NCI-H2171 treated with DMSO at 0.1 percent for 48 hours (cell line): ENCODE data around the gene STK24.
"Not testable (repeated sequence)": the region's sequence is repeated elsewhere in the genome, so short reads cannot be mapped to it uniquely, and the experiment has no call there.

Experiments used
- DNase-seq: peaks from one replicate; lab custom pipeline; 2025; lab: John Stamatoyannopoulos, UW

STK24 gene

DNA sequence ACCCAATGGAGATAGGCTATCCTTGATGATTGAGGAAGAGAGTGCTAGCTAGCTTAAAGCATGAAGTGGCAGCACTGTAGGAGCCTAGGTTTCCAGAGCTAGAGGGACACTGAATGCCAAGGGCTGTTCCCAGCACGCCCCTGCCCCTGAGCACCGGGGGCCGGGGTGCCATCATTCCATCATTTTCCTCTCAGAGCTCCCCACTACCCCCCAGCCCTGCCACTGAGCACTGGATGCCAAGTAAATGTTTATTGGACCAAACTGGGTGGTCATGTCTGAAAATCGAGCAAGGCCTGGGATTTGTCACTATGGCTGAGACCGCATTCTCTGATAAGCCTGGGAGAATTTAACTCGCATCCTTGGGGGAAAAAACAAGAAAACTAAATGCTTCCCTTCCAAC is 142.8 kb downstream of the STK24 start:
- DNase-seq: no peak

DNA sequence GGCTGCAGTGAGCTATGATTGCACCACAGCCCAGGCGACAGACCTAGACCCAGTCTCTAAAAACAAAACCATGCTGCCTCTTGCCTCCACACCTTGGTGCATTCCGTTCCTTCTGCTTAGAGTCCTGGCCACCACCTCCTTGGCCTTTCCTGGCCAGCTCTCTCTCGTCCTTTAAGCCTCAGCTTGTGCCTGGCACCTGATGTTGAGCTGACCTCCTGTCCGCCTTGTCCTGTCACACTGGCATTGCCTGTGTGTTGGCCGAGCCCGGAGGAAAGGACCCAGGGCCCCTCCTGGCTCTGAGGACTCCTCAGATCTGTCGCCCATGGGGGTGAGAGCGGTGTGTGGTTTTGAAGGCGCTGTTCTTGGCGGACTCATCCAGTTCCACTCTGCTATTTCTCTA is 143.3 kb downstream of the STK24 start:
- DNase-seq: no peak

DNA sequence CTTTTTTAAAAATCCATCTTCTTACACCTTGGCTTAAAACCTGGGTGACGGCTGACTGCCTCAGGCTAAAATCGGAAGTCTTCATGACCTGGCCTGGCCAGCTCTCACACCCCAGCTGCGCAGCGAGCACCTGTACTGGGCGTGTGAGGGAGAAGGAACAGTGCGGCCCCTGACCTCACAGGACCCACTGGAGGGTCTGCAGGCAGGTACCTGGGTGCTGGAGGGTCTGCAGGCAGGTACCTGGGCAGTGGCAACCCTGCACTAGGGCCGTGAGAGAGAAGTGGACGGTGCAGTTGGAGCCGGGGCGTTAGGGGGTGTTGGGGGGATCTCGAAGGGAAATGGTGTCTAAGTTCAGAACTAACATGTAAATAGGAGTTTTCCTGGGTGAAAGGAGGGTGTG is 144.3 kb downstream of the STK24 start:
- no peak for DNase-seq

DNA sequence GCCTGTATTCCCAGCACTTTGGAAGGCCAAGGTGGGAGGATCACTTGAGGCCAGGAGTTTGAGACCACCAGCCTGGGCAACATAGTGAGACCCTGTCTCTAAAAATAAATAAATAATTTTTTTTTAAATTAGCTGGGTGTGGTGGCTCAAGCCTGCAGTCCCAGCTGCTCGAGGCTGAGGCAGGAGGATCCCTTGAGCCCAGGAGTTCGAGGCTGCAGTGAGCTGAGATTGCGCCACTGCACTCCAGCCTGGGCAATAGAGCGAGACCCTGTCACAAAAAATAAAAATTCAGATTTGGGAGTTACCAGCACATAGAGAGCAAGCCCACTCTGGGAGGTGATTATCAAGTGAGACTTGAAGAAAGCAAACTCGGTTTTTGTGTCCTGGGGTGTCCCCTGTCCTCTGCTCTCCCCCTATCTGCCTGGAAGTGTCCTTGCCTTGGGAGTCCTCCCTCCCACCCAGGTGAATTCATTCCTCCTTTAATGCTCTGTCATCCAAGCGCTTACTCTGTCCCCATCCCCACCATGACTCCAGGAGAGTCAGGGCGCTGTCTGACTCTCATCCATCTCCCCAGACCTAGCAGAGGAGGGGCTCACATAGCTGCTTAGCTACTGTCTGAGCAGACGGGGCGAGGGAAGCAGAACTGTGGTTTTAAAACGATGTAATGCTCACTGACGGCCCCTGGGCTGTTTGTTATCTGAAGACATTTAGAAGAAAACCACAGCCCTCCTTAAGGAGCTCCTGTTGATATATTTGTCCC is 146.8 kb downstream of the STK24 start:
- no peak for DNase-seq

DNA sequence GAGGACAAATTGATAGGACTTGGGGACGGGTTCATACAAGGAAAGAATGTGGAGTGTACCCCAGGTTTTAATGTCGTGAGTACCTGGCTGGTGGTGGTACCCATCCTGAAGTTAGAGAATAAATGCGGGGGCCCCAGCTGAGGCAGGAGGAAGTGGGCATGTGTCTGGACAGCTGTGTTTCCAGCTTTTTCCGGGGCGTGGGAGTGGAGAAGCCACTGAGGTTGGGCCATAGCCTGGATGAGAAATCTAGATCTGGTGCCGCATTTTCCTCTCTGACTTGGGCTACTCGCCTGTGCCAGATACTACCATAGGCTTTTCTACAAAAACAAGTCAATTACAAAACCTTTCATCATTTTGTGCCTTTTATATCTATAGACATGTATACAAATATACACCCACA is 147.4 kb downstream of the STK24 start:
- no peak for DNase-seq

DNA sequence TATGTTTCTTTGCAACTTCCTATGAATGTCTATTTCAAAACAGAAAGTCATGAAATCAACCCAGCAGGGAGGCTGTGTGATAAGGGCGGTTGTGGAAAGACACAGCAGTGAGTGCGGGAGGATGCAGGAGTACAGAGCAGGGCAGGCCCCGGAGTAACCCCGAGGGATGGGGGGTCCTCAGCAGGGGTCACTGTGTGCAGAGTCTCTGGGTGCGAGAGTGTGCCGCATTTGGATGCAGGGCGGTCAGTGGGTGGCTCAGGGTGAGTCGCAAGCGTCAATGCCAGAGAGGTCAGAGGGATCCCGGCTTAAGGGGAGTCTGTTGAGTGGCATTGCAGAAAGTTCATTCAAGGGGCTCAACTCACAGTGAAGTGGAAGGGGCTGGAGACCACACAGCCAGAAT is 147.8 kb downstream of the STK24 start:
- no peak for DNase-seq

DNA sequence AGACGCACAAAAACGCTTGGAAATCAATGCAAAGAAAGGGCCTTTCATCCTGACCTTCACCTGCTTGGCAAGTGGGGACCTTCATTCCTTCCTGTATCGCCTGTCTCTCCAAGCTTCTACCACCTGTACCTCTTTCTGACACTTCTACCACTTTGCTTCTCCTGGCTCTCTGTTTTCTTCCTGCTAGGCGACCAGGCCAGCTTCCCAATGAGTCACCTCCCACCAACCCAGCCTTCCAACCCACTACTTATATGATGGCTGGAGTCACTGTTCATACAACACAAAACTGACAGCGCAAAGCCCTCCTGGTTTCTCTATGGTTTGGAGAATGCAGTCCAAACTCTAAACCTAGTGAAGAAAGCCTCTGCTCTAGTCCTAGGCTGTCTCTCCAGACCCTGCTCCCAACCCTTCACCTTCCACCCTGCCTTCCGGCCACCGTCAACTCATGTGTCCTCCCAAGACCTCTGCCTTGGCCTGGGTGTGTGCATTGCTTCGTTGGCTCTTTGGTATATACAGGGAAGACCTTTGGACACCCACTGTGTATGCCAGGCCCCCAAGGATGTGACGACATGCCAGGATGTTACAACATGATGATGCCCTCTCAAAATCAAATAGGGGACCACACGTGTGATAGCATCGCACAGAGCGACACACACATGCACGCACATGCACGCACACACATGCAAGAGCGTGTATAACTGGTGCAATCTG is 148.5 kb downstream of the STK24 start:
- no peak for DNase-seq

DNA sequence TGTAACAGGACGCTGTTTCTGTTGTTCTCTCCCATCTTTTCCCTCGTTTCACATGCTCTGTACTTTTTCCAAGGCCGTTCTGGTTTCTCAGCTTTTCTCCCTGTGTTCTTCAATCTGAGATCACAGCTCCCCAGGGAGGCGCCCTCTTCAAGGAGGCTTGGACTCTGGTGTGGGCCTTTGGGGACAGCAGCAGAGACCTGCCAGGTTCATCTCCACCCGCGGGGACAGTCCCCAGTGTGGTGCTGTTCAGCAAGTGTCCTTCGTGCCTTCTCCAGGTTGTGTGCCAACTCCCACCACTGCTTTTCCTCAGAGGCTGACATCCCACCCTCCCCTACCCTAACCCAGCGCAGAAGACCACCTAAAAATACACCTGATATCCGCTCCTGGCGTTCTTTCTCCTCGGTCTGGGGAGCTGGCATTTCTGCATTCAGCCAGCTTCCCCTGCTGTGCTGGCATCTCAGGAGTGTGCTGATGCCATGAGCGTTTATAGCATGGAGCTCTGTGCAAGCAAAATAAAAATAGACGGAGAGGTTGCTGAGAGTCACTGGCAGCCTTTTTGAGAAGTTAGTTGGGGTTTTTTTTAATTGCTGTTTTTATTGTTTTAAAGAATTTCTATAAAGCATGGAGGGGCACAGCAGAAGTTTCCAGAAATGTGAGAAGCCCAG is 149.4 kb downstream of the STK24 start:
- DNase-seq: no peak

DNA sequence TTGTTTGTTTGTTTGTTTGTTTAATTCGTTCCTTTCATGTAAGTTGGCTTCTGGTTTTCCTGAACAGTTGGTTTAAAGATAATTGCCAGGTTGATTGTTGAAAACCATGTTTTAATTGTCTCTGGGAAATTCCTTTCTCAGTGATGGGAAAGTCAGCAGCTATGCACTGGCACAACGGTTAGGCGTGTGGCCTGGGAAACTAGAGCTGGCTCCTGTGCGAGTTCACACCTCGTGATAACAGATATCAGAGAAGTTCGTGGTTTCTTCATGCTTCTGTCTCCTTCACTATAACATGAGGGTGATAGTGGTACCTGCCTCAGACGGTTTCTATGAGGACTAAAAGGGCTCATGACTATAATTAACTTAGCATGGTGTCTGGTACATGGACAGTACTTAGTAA is 153.5 kb downstream of the STK24 start:
- DNase-seq: no peak

DNA sequence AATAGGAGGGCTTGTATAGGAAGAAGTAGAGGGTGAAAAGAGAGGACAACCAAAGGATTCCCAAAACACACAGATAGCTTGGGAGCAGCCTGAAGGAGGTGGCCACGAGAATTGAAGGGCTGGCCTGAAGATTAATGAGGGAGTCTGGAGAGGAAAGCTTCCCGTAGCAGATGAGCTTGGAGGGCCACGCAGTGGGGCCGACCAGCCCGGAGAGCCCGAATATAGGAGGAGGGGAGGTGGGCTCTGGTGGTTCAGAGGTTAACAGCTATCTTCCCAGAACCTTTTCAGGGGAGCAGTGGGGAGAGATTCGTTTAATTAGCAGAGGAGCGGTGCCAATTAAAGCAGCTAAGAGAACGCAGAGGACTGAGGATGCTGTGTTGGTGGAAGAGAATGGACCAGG is 154.9 kb downstream of the STK24 start:
- no peak for DNase-seq

DNA sequence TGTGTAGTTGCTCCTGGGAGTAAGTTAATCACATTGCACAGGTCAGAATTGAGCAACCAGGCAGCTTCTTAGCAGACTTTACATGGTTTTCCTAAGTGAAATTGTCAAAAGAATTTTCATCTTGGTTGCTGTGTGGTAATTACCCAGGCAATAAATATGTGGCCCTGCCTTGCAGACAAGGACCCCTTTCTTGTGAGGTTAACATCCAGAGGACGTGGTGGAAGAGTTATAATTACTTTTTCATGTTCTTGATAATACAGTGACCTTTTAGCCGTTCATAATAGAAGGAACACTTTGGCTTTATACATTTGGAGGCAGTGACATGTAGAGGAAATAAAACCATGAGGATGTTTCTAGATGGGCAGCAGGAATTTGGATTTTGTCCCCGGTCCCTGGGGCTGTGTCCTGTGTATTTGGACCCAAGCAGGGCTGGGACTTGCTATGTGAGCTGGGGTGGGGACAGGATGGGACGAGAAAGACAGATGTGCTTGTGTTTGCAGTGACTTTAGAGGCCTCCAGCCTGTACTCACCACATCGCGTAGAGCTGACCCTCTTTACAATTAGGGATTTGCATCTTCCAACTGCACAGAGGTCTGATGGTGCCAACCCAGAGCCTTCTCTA is 156.2 kb downstream of the STK24 start:
- DNase-seq: no peak

DNA sequence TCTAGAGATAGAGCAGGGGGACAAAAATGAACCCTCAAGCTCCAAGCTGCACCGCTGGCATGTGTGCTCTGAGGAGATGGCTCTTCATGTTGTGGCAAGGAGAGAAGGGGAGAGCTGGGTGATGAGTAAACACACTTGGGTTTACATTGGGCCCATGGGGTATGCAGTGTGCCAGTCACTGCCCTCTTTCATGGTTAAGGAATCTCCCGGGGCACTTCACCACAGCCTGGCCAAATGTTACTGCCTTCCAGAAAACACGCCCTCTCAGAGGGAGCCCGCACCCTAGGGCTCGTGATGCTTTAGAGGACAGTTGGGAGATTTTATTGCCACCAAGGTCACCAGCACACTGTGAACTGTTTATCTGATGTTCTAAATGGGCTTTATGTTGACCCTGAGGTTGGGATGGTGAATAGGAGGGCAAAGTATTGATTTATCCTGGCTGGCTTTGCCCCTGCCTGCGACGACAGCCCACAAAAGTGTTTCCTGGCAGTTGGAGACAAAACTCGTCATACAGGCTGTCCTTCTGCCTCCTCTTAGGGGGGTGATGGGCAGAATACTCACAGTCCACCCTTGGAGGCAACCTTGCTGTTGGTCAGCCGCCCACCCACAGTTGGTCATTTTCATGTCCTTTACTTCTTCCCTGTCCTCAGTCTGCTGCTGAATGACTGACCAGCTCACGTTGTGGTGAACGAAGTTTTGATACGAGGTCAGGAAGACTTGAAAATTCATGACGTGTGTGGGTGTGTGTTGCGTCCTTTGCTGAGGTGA is 156.9 kb downstream of the STK24 start:
- no peak for DNase-seq

DNA sequence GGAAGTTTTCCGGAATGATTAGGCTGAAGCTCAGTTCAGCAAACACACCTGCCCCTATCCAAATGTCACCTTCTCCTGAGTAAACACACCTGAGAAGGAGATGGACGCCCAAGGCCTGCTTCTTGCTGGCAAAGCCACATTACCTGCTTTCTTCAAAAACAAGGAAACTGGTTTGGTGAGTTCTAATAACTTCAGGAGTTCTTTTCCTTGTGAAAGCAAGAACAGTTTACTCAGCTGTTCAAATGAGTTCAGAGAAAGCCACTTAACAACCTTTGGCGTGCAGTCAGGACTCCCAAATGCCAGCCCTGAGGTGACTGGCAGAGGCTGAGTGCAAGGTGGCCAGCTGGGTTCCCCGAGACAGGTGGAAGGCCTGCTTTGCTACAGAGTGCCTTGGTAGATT is 160.5 kb downstream of the STK24 start:
- no peak for DNase-seq

DNA sequence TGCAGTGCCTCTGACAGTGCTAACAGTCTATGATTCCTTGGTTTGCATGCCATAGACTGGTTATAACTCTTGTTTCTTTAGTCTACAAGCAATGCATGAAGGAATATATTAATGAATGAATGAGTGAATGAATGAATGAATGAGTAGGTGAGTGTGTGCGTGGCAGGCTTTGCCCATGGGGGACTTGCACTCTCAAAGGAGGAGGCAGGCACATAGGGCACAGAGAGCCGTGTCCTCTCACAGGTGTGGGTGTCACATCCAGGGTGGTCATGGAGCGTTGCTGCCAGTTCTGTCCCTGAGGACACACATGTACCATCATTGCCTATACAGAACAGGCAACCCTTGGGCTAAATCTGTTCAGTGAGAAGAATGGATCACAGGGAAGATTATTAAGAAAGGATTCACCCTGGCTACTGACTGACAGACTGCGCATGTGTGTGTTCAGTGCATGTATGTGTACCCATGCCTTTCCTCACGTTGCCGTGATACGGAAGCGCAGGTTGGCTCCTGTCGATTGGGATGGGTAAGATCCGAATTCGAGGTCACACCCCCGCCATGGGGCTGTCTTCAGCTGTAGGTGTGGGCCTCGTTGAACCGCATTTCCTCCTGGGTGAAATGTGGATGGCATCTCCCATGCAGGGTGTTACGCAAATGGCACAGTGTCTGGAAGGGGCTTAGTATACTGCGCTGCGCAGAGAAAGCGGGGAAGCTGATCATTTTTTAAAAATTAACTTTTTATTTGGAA is 161.4 kb downstream of the STK24 start:
- DNase-seq: no peak

DNA sequence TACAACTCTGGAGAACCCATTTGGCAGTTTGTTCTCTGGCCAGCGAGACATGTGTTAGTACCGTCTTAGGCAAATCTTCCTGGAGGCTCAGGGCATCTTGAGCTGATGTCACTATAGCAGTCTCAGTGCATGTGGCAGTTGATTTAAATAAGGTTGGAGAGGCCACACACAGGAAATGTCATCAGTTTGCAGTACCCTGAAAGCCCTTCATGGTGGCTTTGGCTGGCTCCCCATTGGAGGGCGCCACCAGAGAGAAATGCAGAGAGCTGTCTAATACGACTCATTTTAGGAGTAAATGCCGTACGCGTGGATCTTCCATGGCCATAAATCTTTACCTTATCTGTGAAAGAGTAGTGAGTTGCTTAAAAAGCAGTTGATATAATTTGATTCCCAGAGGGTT is 163.1 kb downstream of the STK24 start:
- no peak for DNase-seq

DNA sequence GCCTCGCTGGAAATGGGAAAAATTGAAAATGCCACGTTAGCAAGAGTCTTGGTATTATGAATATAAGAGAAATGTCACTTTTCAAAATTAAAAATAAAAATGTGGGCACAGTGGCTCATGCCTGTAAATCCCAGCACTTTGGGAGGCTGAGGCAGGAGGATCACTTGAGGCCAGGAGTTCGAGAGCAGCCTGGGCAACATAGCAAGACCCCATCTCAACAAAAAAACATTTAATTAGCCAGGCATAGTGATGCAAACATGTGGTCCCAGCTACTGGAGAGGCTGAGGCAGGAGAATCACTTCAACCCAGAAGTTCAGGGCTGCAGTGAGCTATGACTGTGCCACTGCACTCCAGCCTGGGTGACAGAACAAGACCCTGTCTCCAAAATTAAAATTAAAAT is 163.6 kb downstream of the STK24 start:
- not testable (repeated sequence) for DNase-seq

DNA sequence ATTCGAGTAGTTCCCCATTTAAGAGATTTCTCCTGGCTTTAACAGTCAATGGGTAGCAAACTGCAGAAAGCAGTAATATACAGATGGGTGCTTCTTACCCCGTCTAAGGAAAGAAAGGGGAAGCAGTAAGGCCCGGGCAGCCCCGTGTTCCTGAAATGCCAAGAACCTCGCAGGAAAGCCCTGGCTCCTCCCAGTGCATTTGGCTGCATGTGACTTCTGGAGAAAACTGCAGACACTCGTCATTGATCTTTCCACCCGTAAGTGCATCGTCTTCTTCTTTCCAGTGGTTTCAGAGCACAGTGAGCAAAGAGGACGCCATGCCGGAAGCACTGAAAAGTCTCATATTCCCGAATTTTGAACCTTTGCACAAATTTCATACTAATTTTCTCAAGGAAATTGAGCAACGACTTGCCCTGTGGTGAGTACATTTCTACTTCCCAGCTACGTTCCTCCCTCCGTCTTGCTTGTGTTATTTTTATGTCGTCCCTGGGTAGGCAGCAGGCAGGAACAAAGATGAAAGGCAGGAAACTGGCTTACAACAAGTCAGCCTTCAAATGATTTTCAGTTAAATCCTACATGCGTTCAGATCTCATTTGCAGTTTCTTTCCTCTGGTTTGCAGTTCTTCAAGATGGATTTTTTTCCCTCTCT is 165.2 kb downstream of the STK24 start:
- no peak for DNase-seq

DNA sequence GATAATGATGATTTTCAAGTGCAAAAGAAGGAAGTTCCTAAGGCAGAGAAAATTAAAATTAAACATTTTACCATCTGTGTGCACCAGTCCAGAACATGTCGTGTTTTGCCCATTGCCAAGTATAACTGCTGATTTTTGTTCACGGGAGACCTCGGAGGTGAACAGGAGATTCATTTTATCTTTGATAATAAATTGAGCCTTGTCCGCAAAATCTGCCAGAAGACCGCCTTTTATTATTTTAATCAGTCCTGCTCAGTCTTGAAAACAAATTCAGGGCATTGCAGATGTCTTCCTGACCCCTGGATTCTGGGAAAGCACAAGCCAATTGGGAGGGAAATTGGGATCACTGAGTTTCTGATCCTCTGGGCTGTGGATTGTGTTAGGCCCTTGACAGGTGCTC is 165.9 kb downstream of the STK24 start:
- no peak for DNase-seq

DNA sequence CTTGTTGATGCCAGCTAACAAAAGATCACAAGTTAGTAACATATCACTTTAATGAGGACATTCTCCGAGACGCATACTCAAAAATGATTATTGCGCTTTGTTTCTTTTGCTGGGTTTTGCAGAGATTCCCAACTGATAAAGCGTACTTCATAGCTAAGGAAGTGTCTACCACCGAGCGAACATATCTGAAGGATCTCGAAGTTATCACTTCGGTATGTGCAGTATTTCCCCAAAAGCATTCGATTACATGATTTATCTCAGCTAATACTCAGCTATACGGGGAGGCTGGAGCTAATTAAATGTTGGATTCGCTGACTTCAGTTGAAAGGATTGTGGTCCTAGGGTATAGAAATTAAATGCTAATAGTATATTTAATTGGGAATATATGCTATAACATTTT is 166.3 kb downstream of the STK24 start:
- no peak for DNase-seq

DNA sequence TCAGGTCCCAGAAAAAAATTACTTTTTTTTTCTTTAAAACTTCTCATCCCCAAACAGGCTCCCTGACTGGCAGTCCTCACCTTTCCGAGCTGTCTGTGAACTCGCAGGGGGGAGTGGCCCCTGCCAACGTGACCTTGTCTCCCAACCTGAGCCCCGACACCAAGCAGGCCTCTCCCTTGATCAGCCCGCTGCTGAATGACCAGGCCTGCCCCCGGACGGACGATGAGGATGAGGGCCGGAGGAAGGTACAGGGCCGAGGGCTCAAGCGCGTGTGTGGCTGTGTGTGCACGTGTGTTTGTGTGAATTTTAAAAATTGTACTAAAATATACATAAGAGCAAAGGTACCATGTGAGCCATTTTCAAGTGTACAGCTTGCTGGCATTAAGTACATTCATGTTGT is 167.6 kb downstream of the STK24 start:
- DNase-seq: no peak

DNA sequence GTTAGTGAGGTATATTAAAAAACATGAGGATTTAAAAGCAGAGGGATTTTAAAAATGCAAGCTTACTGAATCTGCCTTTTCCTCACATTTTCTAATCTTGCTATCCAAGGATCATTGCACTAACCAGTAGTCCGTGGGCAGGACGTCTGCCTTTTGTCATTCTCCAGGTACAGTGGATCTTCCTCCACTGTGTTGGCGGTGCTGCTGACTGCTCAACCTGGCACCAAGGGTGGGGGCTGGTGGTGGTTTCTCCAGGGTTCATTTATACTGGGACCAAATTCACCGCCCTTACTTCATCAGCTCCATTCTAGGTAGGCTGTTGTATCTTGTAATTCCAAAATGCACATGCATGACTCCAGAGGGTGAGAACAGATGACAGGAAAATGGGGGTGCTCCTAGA is 169.3 kb downstream of the STK24 start:
- no peak for DNase-seq
